GM12878 (cell line): ENCODE data around the gene NCOA4.
"Not testable (repeated sequence)": the region's sequence is repeated elsewhere in the genome, so short reads cannot be mapped to it uniquely, and the experiment has no call there.

Experiments
- CTCF ChIP-seq, 3 experiments: IDR thresholded peaks in 2 of 3; conservative IDR thresholded peaks in 1 of 3; 2 replicates each; pipeline ENCODE4 v1.5.1; 2011; ENCODE audit warnings: low read depth in 3 of 3, low read length in 3 of 3, mild to moderate bottlenecking in 3 of 3, control low read depth in 2 of 3, moderate library complexity in 2 of 3, inconsistent platforms in 1 of 3, mixed read lengths in 1 of 3; ENCODE audit not compliant: control insufficient read depth in 2 of 3, insufficient read depth in 1 of 3; ENCODE audit errors: extremely low read depth in 1 of 3
- FOXK2 ChIP-seq: fragments of 450-650 bp; IDR thresholded peaks from 2 replicates; pipeline ENCODE4 v1.6.1; 2017; ENCODE audit warnings: mild to moderate bottlenecking, moderate library complexity
- NR2C2 ChIP-seq: IDR thresholded peaks from 2 replicates; pipeline ENCODE4 v1.6.1; 2011; ENCODE audit warnings: borderline replicate concordance, low read depth; ENCODE audit not compliant: control insufficient read depth, insufficient read length
- POLR2A ChIP-seq: IDR thresholded peaks from 2 replicates; pipeline ENCODE4 v1.6.1; 2011; ENCODE audit warnings: low read depth, mild to moderate bottlenecking, low read length
- RAD21 ChIP-seq: IDR thresholded peaks from 2 replicates; pipeline ENCODE4 v1.6.1; 2011; ENCODE audit warnings: mild to moderate bottlenecking, low read depth, low read length, moderate library complexity; ENCODE audit not compliant: insufficient read depth
- RCOR1 ChIP-seq: conservative IDR thresholded peaks from 2 replicates; pipeline ENCODE4 v1.6.1; 2012; ENCODE audit warnings: low read depth, low read length, improper control_type of control experiment
- RELA ChIP-seq: fragments of 450-650 bp; IDR thresholded peaks from 2 replicates; pipeline ENCODE4 v1.8.0; 2014; ENCODE audit warnings: borderline replicate concordance; ENCODE audit not compliant: partially characterized antibody
- SMARCA5 ChIP-seq: fragments of 450-650 bp; IDR thresholded peaks from 2 replicates; pipeline ENCODE4 v1.6.1; 2017; ENCODE audit warnings: mild to moderate bottlenecking
- SREBF1 ChIP-seq: IDR thresholded peaks from 2 replicates; pipeline ENCODE4 v1.6.1; 2012; ENCODE audit warnings: mild to moderate bottlenecking, low read length
- ZBTB33 ChIP-seq: fragments of 450-650 bp; IDR thresholded peaks from 2 replicates; pipeline ENCODE4 v1.6.1; 2017; ENCODE audit warnings: mild to moderate bottlenecking

GRCh38 chr10:45999955-46000354, 30.5 kb downstream of the NCOA4 start:
- not testable (repeated sequence) for TF ChIP-seq SREBF1; POLR2A; FOXK2; SMARCA5; RAD21; RELA; RCOR1; CTCF (IDR thresholded peaks at IDR 0.05 in 2 of 3, conservative IDR thresholded peaks at IDR 0.05 in 1 of 3; ENCODE audit: control insufficient read depth in 2 of 3, extremely low read depth in 1 of 3, insufficient read depth in 1 of 3, low read depth in 3 of 3, low read length in 3 of 3); NR2C2; ZBTB33
